ENCODE data around the gene RNF32.

The RNF32 gene

DNA sequence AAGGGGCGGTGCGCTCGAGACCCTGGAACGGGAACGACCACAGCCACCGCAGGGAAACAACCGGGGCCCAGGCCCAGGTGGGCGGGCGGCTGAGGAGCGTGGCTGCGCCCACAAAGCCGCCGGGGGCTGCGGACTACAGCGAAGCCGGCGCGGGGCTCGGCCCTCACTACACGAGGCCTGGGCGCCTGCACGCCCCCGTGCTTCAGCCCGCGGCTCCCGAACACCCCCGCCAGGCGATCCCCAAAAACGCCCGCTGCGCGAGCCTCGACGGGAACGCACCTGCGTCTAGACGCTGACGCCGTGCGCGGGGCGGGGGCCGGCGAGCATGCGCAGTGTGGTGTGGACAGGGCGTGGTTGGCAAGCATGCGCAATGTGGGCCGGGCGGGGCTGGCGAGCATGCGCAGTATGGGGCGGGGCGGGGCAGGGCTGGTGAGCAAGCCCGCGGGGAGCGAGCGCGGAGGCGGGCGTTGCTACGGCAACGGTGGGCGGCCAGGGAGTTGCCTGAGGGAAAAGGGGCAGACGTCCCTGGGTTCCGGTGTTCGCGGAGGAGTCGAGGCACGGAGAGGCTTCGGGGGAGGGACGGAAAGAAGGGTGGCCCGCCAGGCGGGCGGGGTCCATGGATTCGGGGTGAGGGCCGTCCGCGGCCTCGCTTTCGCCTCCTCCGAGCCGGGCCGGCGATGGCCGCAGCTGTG lies at the start of gene RNF32:
RNF32 (plus strand) TSS at position 518 of the 692 bp plus-strand sequence. CDS start 3,104 bp downstream, outside the sequence.
- peak; percentile 100 for DNase-seq (ENCODE audit: low spot score)

DNA sequence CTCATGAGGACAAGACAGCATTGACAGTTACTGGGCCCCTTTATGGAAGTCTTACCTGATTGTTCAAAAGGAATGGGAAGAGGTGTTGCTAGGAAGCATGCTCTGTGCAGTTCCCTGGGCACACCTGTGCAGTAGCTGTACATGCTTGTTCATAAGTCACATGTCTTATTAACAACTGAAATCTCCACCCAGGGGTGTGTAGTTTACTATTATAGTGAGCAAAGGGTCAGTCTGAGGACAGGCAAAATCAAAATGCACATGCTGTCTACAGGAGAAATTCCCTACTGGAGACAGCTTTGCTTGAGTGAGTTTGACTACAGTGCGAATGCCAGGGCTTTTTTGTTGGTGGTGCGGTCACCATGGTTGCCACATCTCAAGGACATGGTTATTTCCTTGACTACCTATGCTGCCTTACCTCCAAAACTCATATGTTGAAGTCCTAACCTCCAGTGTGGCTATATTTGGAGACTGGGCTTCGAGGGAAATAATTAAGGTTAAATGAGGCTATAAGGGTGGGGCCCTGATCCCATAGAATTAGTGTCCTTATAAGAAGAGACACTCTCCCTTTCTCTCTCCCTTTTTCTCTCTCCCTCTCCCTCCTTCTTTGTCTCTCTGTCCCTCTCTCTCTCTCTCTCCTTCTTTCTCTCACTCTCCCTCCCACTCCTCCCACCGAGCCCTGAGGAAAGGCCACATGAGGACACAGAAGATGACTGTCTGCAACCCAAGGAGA lies 48.3 kb upstream of the RNF32 start:
- DNase-seq (ENCODE audit: low spot score): no peak

DNA sequence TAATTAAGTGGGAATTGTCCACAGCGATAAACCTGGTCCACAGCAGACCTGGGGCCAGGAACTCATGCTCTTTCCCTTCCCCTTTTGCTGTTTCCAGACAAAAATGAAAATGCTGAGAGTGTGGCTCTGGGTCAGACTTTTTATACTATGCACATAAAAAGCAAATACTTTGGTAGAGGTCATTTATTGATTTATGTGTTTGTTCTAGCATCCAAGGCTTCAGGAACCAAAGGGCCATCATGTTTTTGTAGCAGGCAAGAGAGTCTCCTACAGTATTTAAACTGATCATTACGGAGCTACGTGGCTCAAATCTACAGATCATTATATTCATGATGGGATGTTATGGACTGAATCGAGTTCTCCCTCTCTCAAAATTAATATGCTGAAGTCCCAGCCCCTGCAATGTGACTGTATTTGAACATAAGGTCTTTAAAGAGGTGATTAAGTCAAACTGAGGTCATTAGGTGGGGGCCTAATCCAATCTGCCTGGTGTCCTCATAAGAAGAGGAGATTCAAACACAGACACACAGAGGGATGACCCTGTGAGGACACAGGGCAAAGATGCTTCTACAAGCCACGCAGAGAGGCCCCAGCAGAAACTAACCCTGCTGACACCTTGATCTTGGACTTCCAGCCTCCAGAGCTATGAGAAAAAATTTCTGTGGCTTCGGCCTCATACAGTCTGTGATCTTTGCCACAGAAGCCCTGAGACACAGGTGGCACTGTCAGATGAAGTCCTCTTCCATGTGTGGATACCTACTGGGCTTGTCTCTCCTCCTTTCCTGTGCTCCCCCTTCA lies 46.1 kb upstream of the RNF32 start:
- DNase-seq (ENCODE audit: low spot score): no peak

DNA sequence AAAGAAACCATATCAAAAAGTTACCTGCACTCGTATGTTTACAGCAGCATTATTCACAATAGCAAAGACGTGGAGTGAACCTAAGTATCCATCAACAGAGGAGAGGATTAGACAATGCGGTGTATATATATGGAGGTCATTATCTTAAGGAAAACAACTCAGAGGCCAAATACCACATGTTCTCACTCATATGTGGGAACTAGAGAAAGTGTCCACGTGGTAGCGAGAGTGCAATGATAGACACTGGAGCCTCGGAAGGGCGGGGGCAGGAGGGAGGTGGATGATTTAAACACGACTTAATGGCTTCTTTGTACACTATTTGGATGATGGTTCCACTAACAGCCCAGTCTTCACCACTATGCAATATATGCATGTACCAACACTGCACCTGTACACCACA lies 40.1 kb upstream of the RNF32 start:
- no peak for DNase-seq (ENCODE audit: low spot score)

DNA sequence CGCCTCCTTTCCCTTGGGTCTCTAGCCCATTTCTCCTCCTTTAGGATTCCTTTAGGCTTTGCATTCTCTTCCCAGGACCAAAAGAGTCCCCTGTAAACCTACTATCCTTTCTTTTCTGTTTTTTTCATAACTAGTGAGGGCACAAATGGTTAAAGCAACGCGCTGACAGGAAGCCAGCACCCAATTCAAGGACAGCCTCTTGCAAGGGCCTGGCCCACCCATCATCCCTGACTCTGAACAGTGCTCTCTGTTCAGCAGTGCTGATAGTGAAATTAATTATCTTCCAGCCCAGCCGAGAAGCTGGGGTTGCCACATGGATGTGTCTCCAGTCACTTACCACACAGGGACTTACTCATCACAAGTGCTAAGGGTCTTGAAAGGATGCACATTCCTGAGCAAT lies 38.3 kb upstream of the RNF32 start:
- no peak for DNase-seq (ENCODE audit: low spot score)

DNA sequence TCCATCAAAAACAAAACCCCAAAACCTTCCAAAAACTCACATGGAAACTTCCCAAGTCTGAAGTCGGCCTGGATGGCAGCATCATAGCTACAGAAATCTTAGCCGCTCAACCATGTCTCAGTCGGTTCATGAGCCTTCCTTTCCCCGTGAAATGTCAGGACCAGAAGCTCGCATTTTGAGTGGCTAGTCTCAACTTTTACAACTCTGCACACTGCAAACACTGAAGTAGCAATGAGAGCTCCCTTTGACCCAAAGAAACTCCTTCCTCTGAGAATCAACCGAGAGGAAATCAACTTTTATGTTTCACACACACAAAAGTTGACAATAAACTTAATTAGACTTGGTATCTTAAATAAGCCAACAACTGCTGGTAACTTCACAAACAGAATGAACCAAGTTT lies 37.6 kb upstream of the RNF32 start:
- no peak for DNase-seq (ENCODE audit: low spot score)

DNA sequence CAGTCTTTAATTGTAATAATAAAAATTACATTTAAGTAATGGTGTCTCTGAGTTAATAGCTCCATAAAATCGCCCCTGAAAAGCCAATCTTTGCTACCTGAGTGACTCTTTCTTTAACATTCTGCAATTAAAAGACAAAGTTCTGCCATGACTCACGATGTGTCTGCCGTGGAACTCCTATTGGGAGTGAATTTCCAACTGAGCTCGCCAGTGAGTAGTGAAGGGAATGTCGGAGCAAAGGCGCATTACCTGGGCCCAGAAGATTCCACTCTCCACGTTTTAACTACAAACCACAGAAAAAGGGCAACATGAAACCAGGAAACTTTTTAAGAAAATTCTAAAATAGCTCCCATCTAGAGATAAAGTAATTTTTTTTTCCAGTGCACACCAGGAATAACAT lies 36.9 kb upstream of the RNF32 start:
- DNase-seq (ENCODE audit: low spot score): no peak

DNA sequence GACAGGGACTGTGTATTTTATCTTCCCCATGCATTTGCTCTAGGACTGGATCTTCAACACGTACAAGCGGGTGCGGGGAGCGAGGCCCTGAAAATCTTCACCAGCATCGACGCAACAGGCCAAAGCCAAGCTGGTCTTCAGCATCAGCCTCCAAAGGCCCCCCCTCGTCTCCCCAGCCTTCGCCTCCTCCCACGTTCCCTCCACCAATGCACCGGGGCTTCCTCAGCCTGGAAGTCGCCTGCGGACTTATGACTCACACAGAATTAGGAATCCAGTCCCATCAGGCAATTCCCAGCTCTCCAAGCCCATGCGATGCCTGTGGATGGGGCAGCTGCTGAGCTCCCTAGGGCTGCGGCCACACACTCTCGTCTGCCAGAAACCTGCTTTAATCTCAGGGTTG lies 36.3 kb upstream of the RNF32 start:
- no peak for DNase-seq (ENCODE audit: low spot score)

DNA sequence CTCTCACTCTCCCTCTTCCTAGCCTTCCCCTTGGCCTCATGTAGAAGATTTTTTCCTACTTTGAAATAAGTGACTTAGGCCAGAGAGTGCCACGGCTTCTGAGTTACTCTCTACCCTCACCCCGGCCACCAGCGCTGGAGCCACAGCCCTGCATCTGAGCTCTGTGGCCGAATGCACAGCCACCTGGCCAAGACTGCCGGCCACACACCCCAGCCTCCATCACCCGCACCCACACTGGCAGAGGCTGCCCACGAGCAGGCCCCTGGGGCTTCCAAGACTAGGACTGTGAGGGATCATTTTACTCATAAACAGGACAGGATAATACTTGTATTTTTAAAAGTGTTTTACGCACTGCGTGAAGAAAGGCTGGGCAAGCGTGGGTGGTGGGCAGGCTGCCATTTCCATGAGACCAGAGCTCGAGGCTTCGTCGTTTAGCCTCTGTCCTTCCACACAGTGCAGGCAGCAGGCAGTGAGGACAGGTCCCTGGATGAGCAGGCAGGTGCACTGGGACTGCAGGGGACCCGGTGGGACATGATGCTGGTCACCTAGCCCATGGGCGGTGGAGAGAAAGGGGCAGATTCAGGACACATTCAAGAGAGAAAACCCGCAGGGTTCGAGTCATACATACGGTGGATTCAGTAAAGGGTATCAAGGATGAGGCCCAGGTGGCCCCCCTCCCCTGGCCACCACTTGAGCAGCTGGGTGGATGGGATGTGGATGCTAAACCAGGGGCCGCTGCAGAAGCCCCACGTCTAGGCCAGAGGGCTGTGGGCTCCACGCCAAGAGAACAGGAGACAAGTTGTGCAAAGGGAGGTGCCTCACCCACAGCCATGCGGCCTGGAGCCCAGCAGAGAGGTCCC lies 35.5 kb upstream of the RNF32 start:
- DNase-seq (ENCODE audit: low spot score): no peak

DNA sequence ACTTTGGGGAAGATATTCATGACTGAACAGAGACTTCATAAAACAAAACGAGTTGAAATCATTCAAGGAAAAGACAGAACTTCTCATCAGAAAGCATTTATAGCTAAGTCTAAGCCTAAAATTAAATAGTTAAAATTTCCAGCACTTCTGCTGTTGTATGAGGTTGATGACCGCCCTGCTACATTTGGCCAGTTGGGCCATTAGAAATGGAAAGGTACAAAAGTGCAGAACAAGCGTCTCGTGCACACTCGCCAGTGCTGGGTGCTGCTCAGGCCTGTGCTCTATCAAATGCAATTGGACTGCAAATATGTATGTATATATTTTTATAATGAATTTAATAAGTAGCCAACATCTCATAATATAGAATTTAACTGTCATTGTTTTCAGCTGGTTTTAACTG lies 34.4 kb upstream of the RNF32 start:
- no peak for DNase-seq (ENCODE audit: low spot score)

DNA sequence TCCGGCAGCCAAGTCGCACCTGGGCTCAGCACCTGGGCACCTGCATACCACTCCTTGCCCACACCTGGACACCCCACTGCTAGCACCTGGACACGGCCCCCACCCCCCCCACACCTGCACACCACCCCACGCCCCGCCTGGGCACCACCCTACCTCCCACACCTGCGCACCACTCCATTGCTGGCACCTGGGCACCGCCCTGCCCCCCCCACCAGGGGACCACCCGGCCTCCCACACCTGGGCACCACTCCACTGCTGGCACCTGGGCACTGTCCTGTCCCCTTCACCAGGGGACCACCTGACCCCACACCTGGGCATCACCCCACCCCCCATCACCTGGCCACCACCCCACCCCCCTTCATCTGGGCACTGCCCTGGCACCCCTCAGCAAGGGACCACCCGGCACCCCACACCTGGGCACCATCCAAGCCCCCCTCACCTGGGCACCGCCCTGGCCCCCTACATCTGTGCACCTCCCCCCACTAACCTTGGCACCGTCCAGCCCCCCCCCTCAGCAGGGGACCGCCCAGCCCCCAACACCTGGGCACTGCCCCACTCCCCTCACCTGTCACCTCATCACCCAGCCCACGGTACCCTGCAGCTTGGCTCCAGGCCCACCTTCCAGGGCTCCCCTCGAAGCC lies 33.8 kb upstream of the RNF32 start:
- no peak for DNase-seq (ENCODE audit: low spot score)

DNA sequence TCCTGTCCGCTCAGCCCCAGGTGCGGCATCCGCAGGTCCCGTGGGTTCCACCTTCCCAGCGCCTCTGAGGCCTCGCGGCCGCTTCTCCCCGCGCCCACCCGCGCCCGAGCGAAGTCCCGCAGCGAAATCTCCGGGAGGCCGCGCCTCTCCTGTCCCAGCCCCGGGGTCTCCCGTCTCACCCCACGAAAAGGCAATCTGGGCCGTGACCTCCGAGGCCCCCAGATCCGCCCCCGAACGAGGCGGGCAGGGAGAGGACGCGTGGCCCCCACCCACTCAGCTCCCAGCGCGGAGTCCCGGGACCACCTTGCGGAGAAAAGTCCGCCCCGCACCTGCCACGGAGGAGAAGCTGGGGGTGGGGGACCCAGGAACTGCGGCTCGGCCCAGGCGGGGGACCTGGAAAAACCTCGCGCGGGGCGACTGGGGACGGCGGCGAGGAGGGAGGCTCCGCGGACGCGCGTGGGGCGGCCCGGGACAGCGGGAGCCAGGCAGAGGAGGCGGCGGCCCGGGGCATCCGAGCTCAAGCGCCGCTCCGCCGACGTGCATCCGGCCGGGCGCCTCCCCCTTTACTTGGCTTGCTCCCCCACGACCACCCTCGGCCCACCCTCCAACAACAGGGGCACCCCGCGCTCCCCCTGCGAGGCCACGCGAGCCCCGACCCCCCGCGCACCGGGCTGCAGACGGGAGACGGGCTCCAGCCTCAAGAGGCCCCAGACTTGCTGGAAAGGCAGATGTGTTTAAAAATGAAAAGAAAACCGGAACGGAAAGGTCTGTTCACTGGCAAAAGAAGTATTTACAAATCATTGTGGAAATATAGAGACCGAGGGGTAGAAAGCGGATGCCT lies 33.0 kb upstream of the RNF32 start:
- peak; percentile 13 for DNase-seq (ENCODE audit: low spot score)

DNA sequence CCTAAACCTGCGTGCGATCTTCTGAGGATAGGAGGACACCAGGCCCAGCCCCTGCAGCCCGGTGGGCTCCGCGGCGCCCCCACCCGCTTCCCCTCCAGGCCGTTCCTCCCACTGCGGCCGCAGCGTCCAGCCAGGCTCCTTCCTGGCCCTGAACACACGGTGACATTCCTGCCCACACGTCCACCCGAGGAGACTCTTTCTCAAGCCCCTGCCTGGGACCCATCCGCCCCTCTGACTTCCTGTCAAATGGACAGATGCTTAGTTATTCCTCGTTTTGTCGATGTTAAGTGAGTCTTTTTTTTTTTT lies 32.4 kb upstream of the RNF32 start:
- DNase-seq (ENCODE audit: low spot score): no peak

DNA sequence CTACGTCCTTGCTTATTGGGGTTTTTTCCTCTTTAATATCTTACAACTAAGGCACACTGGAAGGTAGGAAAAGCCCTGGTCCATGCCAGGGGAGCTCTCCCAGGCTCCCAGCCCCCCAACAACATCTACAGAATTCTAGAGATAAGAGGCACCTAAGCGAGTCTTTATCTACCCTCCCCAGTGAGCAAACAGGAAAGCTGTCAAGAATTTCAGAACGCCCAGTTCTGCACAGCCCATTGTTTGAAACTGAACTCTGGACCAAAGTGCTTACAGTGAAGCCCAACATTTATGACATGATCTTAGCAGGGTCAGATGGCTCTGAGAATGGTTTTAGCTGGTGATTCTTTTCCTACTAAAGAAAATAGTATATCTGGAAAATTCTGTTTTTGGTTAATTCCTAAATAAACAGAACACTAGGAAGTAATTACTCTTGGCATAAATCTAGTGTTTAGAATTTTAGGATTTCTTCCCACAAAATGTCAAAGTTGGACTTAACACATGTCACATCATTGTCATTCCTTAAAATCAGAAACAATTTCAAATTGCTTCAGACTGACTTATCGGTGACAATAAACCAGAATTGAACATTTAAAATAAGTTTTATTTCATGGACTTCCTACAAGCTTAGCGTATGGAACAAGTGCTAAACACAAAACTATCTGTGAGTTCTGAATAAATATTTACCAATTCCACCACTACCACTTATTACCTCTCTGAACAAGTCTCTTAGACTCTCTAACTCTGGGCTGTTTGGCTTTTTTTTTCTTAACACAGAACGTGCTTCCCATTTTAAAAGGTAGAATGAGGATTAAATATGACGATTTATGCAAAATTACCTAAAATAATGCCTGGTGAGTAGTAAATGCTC lies 31.3 kb upstream of the RNF32 start:
- no peak for DNase-seq (ENCODE audit: low spot score)

DNA sequence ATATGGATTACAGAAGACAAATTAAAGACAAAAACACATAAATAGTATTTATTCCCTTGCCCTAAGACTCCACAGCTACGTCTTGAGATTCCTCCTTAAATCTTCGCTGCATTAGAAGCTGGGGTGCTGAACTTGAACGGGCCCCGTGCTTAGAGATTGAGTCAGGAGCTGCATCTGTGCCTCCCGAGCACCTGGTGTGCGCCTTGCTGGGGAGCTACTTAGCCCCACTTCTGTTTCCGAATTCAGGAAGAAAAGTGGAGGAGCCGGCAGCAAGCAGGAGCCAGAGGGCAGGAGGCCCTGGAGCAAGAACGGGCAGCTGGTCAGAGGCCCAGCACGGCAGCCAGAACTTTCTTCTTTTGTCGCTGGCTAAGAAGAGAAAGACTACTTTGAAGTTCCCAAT lies 30.4 kb upstream of the RNF32 start:
- DNase-seq (ENCODE audit: low spot score): no peak

DNA sequence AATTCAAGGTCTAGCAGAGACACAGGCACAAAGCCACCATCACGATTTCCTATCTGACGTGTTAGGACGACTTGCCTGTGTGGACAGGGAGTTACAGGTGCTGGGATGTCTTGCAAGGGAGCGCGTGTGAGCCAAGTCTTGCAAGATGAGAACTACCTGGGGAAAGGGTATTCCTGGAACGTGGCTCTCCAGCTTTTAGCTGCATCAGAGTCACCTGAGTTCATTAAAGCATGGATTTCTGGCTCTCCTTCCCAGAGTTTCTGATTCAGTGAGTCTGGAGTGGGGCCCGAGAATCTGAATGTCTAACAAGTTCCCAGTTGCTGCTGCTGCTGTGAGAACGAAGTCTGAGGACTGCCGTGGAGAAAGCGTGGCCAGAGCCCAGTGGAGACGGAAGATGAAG lies 30.0 kb upstream of the RNF32 start:
- no peak for DNase-seq (ENCODE audit: low spot score)

DNA sequence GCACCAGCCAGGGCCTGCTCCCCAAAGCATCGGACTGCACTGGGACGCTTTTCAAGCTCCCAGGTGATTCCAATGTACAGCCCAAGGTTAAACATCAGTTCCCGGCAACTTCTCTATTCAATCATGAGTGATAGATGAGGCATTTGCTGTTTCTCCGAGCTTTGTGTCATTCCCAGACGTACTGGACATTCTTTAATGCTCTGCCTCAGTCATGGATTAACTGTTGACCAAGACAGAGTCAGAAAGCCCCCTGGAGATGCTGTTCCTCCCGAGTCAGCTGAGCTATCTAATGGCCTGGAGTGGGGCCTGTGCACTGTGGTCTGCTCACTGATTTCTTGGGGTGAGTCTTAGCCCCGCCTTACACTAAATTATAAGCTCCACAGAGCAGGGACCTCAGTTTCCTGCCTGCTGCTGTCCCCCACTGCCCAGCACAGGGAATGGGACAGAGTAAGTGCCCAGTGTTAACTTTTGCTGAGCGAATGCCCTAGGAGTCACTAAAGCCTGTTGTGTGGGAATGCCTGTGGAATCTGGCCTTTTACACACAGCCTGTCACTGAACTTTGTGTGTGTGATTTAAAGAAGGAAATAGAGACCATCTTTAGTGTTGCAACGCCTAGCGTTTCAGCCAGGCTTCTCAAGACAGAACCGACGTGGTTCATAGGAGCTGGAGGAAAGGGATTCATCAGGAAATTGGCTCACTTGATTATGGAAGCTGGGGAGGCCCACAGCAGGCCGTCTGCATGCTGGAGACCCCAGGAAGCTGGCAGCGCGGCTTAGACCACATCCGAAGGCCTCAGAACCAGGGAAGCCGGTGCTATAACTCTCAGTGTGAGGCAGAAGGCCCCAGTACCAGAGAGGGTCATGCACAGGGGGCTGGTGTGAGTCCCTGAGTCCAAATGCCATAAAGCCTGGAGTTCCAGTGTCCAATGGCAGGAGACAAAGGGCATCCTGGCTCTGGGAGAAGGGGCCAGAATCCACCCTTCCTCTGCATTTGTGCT lies 29.3 kb upstream of the RNF32 start:
- DNase-seq (ENCODE audit: low spot score): no peak

DNA sequence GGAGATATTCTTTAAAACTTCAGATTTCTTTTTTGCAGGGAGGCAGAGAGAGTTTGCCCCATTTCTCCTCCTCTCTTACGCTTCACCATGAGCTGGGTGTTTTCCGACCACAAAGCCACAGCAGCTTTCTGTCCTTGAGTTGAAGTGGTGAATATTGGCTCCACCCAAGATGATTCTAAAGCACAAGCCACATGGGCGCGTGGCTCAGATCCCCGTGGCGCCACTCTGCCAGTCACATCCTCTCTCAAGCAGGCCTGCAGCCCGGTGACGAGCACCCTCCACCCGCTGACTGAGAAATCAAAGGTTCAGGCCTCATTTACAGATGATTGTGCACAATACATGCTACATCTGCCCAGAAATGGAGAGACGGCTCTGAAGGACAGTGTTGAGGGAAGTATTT lies 27.6 kb upstream of the RNF32 start:
- no peak for DNase-seq (ENCODE audit: low spot score)
